GM19467 (cell line): Measurements from ENCODE around the gene SPATA1.
"Not testable (repeated sequence)": the region's sequence is repeated elsewhere in the genome, so short reads cannot be mapped to it uniquely, and the experiment has no call there.

Experiments used
- ATAC-seq: cut with Tn5 transposase; IDR thresholded peaks from one replicate; pipeline ENCODE4 v1.9.1; 2021; ENCODE audit warnings: mild to moderate bottlenecking, moderate library complexity; ENCODE audit not compliant: unreplicated experiment

The SPATA1 gene

DNA sequence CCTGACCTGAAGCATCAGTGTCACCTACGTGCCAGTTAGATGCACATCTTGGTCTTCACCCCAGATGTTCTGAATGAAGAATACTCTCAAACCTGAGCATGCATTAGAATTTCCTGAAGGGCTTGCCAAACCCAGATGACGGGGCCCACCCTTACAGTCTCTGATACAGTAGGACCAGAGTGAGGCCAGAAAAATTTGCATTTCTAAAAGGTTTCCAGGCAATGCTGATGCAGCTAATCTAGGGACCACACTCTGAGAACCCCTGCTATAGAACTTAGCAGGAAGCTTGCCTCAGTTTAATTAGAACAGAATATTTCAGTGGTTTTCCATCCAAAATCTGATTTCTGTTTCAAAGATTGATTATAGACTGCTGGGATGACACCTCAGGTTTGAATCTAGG lies 77.9 kb downstream of the SPATA1 start:
- ATAC-seq = no peak

GRCh38 chr1:84585803-84586202 lies 79.6 kb downstream of the SPATA1 start:
- ATAC-seq = no peak

DNA sequence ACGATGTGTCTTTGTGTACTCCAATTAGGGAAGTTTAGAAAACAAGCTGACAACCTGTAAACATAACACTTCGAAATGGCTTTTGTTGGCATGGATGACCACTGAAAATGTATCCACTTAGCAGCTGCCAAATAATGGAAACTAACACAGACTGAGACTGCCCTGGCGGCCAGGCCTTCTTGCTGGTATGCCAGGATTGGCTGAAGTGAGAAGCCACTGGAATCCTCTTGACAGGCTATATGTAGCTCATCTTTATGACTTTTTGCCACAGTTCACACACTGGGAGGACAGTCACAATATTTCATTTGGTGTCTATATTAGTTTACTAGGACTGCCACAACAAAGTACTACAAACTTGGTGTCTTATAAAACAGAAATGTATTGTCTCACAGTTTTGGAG lies 80.9 kb downstream of the SPATA1 start:
- ATAC-seq = no peak

DNA sequence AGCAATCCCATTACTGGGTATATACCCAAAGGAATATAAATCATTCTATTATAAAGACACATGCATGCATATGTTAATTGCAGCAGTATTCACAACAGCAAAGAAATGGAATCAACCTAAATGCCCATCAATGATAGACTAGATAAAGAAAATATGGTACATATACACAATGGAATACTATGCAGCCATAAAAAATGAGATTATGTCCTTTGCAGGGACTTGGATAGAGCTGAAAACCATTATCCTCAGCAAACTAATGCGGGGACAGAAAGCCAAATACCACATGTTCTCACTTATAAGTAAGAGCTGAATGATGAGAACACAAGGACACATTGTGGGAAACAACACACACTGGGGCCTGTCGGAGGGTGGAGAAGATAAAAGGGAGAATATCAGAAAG lies 88.8 kb downstream of the SPATA1 start:
- ATAC-seq = not testable (repeated sequence)

DNA sequence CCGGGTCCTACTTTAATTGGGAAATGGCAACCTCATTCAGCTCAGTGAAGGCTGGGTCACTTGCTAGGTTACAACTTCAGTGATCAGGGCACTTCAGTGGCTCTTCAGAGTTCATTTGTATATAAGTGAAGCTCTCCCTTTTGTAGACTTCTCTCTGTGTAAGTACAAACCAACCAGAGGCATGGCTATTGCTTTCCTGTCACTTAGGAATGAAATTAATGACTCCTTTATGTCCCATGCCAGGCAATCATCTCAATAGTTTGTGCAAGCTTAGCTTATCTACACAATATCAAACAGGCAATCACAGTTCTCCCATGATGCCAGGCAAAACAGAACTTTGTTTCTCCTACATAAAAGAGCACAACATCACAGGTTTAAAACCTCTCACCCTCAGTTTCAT lies 90.8 kb downstream of the SPATA1 start:
- no peak for ATAC-seq

DNA sequence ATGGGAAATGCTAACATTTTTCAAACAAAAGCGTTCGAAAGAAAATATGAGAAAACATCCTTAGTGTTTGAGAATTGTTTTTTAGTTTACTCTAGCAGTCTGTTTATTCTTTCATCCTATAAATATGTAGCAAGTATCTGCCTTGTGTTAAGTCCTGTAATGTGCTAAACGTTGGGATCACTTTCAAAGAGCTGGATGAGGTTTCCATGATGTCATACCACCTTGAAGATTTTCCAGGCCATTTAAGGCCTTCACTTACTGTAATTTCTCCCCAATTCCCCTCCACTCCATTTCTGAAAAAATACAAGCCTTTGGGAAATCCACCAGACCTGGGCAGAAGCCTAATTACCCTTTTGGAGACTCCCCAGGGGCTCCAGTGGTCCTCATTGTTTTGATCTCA lies 92.2 kb downstream of the SPATA1 start:
- no peak for ATAC-seq

DNA sequence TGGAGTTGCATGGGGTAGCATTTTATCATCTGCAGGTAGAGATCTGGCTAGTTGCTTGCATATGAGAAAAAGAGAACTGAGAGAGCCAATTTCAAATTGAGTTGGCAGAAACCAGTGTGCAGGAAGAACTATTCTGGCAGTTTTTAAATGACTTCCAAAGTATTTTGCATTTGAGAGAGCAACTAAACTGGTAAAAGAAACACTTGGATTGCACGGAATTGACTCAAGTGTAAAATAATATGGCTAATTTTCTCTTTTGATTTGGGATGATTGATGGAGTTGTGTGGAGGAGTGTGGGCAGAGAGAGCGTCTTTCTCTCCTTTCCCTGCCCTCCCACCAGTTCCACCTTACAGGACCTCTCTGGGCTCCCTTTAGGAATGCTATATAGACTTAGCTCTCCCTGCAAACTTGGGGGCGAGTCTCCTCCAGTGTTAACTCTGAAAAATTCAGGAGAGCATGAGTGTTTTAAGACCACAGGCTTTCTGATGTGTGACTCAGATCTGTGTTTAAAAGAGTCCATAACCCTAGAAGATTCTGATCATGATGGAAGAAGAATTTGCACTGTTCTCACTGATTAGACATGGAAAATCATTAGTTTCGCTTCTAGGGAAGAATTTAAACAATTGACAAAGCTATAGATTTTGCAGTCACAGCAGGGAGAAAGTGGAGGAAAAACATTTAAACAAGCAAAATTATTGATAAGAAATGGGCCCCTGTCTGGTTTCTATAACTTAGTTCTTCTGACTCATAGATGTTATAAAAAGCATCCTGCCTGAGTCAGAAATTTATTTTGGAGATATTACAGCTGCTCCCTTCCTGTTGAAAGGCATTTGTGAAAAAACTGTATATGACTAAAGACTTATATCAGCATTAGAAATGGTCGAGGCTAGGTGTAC lies 92.9 kb downstream of the SPATA1 start:
- peak; percentile 76 for ATAC-seq

- ATAC-seq = no peak
Observed at GRCh38 chr1:84600796-84601195, 94.6 kb downstream of the SPATA1 start.

DNA sequence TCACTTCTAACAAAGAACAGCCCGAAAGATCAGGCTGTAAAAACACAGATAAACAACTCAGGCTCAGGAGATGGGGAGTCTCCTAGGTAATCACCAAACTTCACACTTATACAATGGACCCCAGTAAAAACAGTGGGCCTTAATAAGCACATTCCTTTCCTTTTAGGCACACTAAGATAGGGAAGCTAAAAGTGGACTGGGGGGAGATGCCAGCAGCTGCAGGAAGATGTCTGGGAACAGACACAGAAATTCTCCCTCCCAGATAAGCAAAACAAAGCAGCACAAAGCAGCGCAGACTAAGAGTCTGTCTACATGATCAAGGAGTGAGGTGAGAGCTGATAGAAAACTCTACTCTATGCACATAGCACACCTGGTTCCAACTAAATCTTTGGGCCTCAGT lies 97.0 kb downstream of the SPATA1 start:
- no peak for ATAC-seq

- no peak for ATAC-seq
Observed at GRCh38 chr1:84603941-84604830, 98.0 kb downstream of the SPATA1 start.

- ATAC-seq = no peak
Observed at GRCh38 chr1:84605157-84605556, 99.0 kb downstream of the SPATA1 start.

DNA sequence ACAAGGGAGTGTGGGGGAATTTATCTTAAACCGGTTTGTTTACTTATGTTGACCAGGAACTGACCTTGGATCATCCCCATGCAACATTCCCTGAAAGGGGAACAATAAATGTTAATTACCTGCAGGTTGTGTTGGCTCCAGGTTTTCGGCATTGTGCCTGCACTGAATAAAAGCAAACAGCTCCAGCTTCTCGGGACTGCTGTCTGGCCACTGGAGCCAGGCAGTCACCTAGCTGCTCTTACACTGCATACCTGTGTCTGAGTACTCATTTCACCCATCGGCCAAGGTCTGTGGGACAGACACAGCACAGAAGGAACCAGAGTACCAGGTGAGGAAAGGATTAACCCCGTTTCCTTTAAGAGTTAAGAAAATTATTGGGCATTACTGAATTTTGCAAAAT lies 100.8 kb downstream of the SPATA1 start:
- ATAC-seq = no peak

DNA sequence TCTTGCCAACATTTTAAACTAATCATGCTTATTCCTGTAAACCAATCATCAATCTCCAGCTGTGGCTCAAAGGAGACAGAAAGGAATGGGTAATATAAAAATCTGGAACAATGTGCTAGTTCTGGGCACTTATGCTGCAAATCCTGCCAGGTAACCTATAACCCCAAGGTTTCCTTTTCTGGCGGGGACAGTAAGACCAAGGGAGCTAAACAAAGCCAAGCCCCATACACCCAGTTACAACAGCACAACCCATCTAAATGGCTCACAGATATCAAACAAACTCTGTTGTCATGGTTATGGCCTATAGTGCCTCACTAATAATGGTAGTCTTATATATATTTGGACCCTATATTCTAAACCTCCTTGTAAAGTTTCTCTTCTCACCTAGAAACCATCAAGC lies 104.9 kb downstream of the SPATA1 start:
- no peak for ATAC-seq

DNA sequence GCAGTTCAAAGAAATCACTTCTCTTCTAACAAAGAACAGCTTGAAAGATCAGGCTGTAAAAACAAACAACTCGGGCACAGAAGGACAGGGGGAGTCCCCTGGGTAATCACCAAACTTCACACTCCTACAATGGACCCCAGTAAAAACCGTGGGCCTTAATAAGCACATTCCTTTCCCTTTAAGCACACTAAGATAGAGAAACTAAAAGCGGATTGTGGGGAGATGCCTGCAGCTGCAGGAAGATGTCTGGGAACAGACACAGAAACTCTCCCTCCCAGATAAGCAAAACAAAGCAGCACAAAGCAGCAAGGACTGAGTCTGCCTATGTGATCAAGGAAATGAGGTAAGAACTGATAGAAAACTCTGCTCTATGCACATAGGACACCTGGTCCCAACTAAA lies 105.6 kb downstream of the SPATA1 start:
- no peak for ATAC-seq

- no peak for ATAC-seq
Observed at GRCh38 chr1:84613026-84613425, 106.8 kb downstream of the SPATA1 start.

- no peak for ATAC-seq
Observed at GRCh38 chr1:84613887-84614286, 107.7 kb downstream of the SPATA1 start.

DNA sequence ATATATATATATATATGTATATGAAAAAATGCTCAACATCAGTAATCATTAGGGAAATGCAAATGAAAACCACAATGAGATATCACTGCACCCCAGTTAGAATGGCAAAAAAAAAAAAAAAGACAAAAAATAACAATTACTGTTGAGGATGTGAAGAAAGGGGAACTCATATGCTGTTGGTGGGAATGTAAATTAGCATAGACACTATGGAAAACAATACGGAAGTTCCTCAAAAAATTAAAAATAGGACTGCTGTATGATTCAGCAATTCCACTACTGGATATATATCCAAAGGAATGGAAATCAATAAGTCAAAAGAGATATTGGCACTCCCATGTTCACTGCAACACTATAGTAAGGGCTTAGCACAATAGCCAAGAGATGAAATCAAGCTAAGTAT lies 109.6 kb downstream of the SPATA1 start:
- ATAC-seq = no peak
